GM19468 (cell line): ENCODE data around the gene CD48.

Experiments
- ATAC-seq: cut with Tn5 transposase; IDR thresholded peaks from one replicate; pipeline ENCODE4 v1.9.1; 2021; ENCODE audit warnings: mild to moderate bottlenecking, moderate library complexity, moderate number of reproducible peaks; ENCODE audit not compliant: unreplicated experiment; ENCODE audit errors: extremely low read depth

CD48 gene

DNA sequence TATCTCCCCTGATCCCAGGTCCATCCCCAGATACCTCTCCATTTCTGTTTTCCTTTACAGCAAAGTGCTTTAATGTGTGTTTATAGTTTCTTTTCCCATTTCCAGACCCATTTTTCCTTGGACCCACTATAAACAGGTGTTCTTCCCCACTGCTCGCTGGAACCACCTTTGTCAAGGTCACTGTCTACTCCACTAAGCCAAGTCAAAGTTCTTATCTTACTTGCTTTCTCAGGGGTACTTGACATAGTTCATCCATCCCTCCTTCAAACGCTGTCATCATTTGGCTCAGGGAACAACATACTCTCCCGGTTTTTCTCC is 73.1 kb downstream of the CD48 start:
- ATAC-seq: no peak

- ATAC-seq: no peak
These were observed 73.6 kb downstream of the CD48 start for GRCh38 chr1:160637821-160638539.

DNA sequence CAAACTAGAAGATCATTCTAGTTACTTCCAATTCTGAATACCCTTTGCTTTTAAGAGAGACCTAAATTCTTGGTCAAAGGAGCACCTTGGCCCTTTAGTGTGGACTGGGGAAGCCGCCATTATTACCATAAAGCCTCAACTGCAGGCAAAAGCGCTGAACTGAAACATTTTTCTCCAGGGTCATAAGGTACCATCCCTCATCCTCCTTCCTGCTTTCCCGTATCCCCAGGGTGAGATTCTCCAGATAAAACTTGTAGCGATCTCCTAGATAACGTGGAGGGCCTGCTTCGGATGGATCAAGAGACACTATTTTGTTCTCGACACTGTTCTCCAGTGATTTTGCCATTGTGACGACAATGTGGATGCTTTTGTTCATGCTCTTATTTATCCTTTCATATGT is 74.6 kb downstream of the CD48 start:
- no peak for ATAC-seq

GRCh38 chr1:160636547-160636946 is 75.1 kb downstream of the CD48 start:
- no peak for ATAC-seq

DNA sequence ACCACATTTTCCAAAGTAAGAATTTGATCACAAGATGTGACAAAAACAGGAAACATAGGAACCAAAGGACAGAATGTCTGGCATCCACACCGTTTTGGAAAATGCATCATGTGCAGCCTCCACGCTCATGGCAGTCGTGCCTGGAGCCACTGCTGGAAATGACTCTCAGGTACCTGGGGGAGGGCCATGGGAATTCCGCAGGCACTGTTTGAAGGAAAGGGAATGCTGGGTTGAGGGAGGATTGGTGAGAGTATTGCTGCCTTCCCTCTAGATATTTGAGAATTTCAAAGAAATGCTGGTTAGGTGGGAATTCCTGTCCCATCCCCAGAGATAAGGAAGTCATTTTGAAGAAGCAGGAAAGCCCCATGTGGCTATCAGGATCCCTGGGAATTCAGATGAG is 75.5 kb downstream of the CD48 start:
- ATAC-seq: no peak

- no peak for ATAC-seq
These were observed 76.8 kb downstream of the CD48 start for GRCh38 chr1:160634543-160635491.

GRCh38 chr1:160633330-160633903 is 78.2 kb downstream of the CD48 start:
- ATAC-seq: no peak

DNA sequence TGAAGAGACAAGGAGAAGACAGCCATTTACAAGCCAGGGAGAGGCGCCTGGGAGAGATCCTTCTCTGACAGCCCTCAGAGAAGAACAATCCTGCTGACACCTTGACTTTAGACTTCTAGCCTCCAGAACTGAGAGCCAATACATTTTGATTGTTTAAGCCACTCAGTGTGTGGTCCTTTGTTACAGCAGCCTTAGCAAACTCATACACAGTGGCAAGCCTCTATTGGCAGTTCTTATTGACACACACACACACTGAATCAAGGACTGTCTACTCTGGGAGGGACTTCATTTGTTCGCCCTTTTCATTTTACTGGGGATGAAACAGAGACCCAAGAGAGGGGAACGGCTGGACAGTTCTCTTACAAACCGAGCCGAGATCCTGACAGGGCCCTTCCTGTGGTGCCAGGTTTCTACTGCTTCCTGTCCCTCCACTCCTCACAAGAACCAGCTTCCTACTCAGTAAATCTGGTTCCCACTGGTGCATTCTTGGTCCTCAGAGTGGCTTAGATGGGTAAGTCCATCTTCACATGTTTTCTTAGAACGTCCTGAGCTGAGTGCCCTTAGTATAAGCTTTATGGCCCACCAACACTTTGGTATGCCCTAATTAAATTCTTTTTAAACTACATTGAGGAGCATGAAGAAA is 79.5 kb downstream of the CD48 start:
- ATAC-seq: no peak

DNA sequence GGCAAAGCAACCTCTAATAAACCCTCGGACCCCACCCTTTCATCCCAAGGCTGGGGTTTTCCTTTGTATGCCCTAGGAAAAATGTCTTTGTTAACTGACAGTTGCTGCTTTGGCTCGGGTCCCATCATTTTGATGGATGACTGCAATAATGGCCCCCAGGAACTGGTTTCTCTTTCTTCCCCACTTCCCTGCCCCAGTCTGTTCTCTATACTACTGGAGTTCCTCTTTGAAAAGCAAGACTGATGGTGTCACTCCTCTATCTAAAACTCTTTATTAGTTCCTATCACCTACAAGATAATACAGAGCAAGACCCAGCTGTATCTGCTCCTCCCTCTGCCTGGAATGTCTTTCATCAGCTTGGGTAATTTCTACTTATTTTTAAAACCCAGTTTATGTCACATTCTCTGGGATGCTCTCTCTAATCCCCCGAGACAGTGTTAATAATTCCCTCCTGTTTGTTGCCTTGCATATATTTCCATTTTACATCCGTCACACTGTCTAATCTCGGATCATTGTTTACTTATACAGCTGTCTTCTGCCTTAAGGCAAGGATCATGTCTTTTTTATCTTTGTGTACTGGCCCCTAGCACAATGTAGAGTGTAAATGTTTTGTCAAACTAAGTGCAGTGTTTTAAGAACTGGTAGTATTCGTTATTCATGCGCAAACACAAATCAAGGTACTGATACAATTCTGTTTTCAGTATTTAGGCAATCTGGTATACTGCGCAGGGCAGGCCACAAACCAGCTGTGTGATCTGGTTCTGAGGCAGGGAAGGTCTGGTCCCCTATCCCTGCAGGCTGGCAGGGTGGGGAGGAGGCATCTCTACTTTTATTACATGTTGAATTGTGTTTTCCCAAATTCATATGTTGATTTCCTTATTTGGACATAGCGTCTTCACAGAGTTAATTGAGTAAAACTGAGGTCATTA is 80.8 kb downstream of the CD48 start:
- no peak for ATAC-seq

DNA sequence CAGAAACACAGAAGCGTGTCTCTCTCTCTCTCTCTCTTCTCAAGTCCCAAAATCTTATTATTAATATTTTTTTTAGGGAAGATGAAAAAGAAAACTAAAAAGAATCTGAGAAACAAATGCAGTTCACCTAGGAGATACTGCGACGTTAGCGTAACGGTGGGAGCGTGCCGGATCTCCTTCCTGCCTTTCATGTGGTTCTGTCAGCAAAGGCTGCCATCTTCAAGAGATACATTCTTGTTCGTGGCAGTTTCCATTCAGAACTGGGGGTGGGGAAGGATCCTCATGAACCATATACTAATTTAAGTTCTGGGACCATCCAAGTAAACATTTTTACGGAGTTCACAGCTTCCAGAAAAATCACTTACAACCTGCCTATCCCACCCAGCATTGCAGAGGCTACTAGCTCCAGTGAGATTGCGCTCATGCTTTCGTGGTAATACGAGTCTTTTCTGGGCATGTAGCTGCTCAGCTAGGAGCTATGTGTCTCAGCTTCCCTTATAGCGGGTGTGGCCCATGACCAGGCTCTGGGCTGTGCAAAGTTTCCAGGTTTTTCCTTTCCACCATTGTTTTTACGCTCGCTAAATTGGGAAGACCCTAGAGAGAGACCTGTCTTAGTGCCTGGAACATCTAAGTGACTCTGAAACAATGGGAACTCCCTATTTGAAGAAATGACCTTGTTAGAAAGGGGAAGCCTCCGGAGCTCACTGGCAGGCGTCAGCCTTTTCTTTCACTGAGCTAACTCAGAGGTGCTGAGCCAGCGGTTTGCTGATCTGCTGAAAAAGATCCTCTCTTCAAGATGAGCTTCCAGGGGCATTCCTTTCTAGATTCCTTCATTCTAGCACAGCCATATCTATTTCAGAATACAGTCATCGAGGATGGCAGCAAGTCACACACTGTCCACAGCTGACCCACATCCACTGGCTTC is 82.1 kb downstream of the CD48 start:
- no peak for ATAC-seq

DNA sequence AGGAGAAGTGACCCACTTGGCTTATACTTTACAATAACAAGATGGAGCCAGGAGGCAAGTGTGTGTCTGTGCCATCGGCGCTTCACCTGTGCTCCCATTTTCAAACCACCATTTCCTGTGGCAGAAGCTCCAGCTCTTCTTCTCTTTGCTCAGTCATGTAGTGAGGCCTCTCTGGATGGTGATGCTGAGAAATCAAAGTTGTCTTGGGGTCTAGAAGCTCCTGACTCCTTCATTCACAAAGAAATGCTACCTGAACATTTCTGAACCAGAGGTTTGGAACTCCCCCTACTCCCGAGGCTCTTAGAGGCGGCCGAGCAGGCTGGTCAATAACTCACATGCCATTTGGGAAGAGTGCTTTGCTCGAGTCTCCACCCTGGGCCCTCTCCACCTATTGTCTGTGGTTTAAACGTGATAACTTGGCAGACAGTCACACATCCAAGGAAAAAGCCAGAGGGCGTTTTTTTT is 82.8 kb downstream of the CD48 start:
- ATAC-seq: no peak
